Measurements from ENCODE around the gene NFIA.
A peak's percentile ranks its signal among the peaks of the same experiment; 100 is the strongest.
"Not testable (repeated sequence)": the region's sequence is repeated elsewhere in the genome, so short reads cannot be mapped to it uniquely, and the experiment has no call there.

Gene NFIA

DNA sequence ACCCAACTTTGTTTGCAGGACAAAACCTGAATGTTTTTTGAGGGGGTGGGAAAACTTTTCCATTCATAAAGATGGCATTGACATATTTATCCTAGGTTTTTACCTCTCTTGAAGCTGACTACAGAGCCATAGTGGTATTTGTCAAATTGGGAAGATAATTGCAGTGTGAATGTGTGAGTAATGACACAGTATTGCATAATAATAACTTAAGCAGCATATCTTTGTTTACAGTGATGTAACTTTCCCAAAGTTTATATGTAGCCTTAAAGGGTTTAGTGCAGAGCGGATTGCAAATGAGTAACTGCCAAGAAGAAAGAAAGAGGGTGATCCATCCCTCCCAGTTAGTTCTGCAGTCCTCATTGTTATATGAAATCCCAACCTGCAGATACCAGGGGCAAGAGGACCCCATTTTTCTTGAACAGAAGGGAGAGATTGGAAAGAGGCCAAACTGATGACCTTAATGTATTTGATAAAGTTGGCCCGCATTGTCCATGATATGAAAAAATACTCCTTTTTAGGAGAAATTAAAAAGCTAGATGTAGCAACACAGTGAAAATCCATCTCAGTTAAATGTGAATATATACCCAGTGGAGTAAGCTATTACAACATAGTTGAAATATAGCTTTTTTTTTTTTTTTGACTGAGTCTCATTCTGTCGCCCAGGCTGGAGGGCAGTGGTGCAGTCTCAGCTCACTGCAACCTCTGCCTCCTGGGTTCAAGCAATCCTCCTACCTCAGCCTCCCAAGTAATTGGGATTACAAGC lies 23.7 kb upstream of the NFIA start:
- DNase-seq (ENCODE audit: low spot score): no peak

DNA sequence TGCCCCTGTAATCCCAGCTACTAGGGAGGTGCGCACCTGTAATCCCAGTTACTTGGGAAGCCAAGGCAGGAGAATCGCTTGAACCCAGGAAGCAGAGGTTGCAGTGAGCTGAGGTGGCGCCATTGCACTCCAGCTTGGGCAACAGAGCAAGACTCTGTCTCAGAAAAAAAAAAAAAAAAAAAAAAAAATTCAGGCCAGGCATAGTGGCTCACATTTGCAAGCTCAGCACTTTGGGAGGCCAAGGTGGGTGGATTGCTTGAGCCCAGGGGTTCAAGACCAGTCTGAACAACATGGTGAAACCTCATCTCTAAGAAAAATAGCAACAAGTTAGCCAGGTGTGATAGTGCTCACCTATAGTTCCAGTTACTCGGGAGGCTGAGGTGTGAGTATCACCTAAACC lies 20.8 kb upstream of the NFIA start:
- DNase-seq (ENCODE audit: low spot score): not testable (repeated sequence)

DNA sequence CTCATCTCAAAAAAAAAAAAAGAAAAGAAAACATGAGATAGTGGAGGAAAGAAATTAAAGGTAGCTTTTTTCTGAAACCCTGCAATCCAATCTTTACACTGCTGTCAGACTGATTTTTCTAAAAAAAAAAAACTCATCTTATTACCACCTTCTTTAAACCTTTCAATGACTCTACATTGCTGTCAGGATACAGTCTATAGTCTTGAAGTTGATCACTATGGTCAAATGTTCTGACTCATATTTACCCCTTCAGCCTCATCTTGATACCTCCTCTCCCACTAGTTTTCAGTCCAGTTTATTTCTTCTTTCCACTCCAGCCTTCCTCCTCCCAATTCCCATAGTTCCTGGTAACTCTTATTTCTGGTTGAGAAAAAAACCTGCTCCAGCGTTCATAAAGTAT lies 17.7 kb upstream of the NFIA start:
- DNase-seq (ENCODE audit: low spot score): no peak

DNA sequence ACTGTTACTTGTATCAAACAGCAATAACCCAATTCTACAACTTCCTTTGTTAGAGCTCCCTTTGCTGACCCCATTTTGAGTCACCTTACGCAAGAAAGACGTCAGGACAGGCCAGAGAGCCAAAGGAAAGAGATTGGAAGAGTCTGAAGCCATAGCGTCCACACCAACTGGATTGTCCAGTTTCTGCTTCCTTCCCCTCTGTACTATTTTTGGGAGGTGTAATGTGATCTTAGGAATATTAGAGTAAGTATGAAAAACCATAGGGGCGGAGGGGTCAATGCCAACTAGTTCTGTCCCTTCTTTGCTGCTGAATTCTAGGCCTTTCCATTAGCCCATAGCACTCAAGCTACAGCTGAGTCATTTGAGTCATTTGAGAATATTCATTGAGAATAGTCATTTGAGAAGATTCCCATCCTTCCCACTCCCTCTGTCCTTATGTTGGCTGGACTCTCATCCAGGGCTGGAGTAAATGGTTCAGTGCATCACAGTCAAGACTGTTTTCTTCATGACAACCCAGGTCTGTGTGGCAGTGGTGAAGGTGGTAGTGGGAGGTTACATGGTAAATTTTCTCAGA lies 14.8 kb upstream of the NFIA start:
- DNase-seq (ENCODE audit: low spot score): no peak

DNA sequence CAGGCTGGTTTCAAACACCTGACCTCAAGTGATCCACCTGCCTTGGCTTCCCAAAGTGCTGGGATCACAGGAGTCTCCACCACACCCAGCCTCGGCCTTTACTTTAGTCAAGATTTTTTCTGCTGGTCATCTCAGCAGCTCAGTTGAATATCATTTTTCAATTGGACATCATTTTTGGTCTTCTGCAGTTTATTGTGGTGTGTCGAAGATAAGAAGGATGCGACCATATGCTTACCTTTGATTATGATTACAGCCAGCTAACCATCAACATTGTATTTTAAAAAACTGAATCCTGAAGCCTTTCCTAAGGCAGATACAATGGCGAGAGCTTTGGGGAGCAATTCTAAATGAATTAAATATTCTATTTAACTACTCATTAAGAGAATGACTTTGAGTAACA lies 12.3 kb upstream of the NFIA start:
- no peak for DNase-seq (ENCODE audit: low spot score)

DNA sequence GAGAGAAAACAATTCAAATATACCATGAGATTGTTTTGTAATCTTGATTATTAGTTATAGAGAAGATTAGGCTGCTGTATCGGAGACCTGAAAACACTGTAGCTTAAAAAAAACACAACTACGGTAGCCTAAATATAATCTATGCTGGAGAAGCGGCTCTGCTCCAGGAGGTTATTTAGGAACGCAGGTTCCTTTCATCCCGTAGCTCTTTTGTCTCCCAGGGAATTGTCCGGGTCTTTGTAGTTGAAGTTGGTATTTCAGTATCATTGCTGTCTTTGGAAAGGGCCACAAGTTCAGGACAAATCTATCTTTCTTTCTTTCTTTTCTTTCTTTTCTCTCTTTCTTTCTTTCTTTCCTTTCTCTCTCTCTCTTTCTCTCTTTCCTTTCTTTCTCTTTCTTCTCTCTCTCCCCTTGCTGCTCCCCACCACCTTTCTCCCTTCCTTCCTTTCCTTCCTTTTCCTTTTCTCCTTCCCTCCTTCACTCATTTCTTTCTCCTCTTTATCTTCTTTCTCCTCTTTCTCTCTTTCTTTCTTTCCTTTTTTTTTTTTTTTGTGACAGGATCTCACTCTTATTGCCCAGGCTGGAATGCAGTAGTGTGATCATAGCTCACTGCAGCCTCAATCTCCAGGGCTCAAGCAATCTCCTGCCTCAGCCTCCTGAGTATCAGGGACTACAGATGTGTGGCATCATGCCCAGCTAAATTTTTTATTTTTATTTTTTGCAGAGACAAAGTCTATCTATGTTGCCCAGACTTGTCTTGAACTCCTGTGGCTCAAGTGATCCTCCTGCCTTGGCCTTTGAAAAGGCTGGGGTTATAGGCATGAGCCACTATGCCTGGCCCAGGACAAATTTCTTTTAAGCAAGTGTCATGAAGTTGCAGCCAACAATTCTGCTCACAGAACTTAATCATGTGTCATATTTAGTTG lies 10.9 kb upstream of the NFIA start:
- no peak for DNase-seq (ENCODE audit: low spot score)

DNA sequence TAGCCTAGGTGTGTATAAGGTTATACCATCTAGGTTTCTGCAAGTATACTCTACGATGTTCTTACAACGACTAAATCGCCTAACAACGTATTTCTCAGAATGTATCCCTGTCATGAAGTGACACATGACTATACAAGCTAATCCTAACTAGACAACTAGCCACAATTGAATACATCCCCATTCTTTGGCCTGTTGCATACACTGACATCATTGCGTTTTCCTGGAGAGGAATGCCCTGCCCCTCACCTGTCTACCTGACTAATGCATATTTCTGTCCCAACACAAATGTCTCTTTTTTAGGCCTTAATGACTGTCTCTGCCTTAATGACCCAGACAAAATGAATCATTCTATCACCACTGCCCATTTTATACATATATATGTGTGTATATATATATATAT lies 8.5 kb upstream of the NFIA start:
- no peak for DNase-seq (ENCODE audit: low spot score)

DNA sequence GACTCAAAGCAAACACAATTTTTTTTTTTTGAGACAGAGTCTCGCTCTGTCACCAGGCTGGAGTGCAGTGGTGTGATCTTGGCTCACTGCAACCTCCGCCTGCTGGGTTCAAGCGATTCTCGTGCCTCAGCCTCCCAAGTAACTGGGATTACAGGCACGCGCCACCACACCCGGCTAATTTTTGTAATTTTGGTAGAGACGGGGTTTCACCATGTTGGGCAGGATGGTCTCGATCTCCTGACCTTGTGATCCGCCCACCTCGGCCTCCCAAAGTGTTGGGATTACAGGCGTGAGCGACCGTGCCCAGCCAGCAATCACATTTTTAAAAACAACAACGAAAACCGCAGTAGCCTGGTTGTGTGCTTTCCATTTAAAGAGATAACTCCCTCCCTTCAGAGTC lies 6.5 kb upstream of the NFIA start:
- DNase-seq (ENCODE audit: low spot score): not testable (repeated sequence)

DNA sequence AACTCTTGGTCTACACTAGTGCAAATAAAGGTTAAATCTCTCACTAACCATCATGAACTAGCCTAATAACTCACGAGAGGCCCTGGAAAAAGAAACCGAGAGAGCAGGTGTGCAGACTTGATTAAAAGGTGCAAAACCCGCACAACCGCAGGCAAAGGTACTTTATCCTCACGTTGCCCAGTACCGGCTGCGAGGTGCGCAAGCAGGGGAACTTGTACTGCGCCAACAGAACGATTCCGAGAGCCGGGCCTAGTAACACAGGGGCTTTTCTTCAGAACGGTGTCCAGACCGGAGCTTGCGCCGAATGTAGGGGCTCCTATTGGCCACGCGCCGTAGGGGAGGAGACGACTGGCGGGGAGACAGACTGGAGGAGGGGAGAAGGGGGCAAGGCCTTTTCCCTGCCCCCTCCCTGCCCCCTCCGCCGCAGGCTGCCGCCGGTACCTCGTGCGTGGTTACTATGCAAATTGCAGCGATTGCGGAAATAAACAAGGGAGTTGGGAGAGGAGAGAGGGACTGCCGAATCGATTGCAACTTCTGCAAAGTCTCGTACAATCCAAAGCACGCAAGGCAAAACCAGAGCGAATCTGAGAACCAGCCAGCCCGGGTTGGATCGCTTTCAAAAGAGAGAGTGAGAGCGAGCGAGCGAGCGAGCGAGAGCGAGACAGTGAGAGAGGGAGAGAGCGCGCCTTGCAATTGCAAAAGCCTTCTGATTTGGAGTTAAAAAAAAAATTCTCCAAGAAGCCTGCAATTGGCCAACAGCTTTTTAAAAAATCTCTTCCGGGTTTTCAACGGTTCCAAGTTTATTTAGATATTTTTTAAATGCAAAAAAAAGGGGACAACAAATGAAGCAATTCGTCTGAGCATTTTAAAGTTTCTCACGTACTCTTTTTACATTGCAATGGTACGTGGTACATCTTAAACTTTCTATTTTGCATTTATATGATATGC lies 5.4 kb upstream of the NFIA start:
- peak; percentile 93 for DNase-seq (ENCODE audit: low spot score)

DNA sequence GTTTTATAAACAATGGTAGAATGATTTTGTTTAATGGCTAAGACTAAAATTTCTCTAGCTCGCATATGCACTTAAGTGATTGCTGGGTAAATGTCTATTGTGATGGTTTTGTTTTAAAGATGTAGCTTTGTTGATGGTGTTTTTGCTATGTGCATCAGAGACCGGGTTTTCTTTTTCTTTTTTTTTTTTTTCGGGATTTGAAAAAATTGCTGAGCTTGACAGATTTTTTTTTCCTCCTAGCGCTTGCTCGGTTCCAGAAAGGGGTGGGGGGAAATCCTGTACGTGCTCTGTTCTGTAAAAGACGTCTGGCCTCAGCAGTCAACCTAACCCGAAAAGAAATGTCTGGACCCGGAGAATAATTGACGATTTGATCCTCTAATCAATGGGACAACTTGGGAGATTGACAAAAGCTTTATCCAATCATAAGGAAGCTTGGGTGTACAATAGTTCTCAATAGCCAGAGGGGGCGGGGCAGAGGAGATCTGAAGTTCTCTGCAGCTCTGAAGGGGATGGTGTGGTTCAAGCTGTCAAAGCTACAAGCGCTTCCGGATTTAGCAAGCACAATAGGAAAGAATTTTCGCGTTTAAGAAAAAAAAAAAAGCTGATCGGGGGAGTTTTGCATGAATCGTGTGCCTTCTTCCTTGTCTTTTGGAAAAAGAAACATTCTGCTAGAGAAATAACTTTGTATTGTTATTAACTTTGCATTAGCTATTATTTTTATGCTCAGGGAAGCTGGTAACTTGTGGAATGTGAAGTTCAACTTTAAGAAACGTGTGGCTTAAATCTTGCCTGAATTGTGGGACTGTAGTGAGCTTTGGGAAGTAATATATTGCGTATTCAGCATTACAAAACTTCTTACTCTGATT lies 4.5 kb upstream of the NFIA start:
- peak; percentile 100 for DNase-seq (ENCODE audit: low spot score)

DNA sequence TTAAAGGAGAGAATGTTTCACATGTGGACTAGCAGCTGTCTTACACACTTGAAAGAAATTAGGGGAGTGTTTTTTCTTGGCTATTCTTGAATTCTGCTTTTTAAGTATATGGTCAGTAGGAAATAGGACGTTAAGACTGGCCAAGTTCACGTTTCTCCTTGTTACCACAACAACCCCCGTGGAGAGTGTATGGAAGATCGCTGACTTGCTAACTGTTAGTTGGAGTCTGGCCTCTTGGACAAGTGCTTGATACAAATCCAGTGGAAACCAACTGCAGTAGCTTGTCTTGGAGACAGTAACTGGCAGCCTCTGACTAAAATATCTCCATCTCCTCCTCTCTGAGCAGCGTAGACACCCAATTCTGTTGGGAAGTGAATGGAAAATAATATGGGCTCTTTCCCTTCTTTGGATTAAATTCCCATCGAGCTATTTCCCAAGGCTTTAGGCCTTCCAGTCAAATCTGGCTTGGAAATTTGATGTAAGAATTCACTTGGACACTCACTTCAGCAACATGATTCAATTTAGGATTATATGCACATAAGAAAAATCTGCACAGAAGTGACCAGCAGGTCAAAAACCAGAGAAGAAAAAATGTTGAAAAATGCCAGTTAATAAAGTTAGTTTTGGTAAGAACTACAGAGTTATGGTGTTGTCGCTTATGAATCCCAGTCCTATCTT lies 3.6 kb upstream of the NFIA start:
- DNase-seq (ENCODE audit: low spot score): no peak

DNA sequence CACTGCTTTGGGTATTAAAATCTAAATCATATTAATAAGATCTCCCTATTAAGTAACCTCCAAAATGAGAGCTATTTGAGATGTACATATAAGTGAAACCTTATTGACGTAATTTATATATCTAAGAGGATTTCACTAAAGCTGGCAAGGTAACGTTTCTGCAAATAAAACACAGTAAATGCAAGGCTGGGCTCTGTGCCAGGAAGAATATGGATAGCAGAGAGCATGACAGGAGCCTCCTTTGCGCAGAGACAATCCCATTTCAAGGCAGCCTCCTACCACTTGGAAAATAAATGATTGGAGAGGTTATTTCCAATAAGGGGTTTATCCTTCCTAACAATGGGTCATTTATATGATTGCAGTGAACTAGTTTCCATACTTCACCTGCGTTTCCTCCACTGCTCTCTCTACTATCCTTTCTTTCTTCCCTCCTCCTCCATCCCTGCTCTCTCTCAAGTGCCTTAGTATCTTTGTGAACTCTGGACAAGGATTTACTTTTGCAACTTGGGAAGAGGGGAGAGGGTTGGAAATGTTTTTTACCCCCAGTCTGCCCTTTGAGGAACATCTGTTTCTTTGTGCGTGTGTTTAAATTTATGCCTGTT lies 3.0 kb upstream of the NFIA start:
- no peak for DNase-seq (ENCODE audit: low spot score)

DNA sequence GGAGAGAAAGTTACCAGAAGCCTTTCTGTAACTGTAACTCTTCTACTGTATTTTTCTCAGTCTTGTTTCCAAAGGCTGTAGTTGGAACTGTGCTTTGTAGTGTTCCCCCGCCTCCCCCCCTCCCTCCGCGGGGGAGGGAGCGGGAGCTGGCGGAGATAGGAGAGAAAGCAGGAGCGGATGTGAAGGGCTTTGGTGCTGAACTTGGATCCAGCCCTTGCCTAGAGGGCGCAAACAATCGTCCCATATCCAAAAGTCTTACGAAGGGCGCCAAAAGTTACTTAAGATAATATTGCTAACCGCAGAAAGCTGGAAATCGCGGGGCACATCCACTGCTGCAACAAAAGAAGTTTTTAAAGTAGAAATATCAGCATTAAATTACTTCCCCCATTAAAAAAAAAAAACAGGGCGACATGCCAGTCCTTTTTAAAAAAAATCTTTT lies 2.4 kb upstream of the NFIA start:
- peak; percentile 74 for DNase-seq (ENCODE audit: low spot score)

DNA sequence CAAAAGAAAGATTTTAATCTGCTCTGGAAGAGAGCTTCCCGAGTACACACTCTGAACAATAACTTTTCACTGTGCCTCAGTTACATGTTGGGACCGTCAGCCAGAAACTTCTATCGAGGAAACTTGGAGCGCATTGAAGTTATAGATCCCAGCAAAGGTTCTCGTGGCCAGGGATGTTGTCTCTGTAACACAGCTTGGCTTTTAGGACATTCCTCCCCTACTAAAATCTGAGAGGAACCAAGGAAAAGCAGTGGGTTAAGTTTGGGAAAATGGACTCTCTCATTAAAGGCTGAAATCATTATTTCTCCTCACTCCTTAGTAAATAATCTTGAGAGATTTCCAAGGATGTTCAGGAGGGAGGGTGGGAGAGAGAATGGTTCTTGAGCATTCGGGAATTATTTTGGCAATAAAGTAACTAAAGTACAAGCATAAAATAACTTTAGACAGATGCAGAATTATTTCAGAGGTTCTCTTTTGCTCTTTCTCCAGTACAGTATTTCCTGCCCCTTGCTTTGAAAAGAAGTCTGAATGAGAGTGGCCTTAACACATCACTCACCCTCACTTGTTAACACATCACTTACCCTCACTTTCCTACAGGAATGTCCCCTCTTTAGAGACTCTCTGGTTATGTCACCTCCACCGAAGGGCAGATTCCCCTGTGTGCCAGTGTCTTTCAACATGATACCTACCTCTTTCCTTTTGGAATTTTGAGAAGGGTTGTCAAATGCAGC lies 1.8 kb upstream of the NFIA start:
- no peak for DNase-seq (ENCODE audit: low spot score)

DNA sequence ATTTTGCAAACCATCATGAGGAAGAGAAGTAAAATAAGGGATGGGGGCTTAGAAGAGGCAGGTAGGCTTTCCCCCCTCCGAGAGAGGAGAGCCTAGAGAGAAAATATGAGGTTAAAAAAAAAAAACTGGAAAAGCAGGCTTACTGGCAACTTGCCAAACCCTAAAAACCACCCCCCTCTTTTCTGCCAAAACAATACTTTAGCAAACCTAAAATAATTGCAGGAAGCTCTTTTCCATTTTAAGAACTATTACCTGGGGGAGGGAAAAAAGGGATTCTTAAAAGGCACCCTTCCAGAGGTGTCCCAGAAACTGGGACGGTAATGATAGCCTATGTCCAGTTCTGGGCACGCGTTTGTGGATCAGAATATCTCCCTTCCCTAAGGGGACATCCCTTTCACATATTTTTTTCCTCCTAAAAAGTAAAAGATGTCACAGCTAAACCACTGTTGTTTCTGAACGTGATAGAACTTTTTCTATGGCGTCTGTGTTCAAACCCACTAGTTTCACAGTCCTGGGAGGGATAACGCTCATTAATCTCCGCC lies 1.1 kb upstream of the NFIA start:
- no peak for DNase-seq (ENCODE audit: low spot score)

DNA sequence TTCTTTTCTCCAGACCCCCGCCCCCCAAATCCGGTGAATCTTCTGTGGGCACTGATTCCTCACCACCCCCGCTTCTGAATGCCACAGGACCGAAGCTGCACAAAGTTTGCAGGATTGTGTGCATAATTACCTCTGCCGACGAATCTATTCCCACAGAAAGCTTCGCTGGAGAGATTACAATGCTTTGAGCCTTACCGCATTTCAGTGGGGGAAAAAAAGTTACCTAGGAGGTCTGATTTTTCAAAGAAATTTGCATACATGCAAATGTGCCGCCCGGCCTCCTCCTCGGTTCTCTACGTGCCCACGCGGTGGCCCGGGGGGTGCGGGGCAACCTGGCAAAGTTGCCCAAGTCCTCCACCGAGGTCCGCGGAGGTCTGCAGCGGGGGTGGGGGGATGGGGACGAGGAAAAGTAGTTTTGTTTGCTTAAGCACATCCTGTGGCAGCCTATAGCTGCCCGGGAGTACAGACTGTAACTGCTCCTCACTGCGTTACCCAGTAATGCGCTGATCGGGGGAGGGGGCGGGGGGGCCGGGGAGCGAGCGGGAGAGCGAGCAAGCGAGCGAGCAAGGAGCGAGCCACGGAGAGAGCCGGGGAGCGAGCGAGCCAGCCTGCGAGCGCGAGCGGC lies 563 bp upstream of the NFIA start:
- DNase-seq (ENCODE audit: low spot score): peak; percentile 49

DNA sequence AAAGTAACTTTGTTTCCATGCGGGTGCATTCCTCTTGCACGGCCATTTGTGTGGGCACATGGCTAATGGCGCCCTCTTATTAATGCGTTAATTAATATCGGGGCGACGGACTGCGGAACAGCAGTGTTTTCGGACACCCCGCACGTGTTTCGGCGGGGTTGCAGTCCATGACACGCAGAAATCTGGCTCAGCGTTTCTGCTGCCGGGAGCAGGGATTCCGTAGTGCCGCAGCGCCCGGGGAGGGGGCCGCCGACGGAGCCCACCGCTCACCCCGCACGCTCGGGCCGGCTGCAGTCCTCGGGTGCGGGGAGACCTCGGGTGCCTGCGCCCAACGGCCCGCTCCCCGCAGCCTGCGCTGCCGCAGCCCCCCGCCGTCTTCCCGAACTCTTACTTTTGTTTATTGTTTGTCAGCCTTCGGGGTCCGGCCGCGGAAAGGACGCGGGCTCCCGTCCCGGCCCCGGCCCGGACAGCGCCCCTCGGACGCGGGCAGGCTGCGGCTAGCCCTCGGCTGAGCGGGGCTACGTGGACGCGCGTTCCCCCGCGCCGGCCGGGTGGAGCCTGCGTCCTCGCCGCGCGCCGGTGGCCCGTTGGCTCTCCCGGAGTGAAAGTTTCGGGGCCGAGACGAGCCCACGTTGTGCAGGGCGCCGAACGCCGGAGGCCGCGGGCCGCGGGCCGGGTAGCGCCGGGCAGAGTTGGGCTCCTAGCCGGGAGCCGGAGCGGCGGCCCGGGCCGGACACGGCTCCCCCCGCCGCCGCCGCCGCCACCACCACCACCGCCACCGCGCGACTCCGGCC lies 849 bp downstream of the NFIA start:
- peak; percentile 44 for DNase-seq (ENCODE audit: low spot score)

Measured in kidney tubule cell (primary cell).